ENCODE data around the gene CACNA1I. TPM values are rescaled to one million over a fixed set of nuclear protein-coding genes. Genes with fewer than 3 reads are reported as not detected.

Gene CACNA1I
- total RNA-seq, 1 donor from 2014 or later = 0.02 TPM

DNA sequence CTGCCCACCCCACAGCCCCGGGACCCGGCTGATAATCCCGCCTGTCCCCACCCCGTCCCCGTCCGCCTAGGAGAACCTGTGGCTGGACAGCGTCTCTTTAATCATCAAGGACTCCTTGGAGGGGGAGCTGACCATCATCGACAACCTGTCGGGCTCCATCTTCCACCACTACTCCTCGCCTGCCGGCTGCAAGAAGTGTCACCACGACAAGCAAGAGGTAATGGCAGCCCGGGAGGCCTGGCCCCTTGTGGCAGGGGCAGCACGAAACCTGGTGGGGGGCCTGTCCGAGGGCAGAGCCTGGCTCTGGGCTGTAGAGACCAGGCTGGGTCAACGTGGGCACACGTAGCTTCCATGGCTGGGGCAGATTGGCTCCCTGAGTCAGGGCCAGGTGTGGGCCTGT lies 109.1 kb downstream of the CACNA1I start:
- DNase-seq (ENCODE audit: low spot score) = no peak
- no peak overlapping the region for H3K27ac Mint-ChIP-seq (ENCODE audit: unreplicated experiment)
- peaks cover 10% of the 10 kb centered on the region for H3K27me3 Mint-ChIP-seq (ENCODE audit: low read depth)
- TF ChIP-seq, protein P1, sequence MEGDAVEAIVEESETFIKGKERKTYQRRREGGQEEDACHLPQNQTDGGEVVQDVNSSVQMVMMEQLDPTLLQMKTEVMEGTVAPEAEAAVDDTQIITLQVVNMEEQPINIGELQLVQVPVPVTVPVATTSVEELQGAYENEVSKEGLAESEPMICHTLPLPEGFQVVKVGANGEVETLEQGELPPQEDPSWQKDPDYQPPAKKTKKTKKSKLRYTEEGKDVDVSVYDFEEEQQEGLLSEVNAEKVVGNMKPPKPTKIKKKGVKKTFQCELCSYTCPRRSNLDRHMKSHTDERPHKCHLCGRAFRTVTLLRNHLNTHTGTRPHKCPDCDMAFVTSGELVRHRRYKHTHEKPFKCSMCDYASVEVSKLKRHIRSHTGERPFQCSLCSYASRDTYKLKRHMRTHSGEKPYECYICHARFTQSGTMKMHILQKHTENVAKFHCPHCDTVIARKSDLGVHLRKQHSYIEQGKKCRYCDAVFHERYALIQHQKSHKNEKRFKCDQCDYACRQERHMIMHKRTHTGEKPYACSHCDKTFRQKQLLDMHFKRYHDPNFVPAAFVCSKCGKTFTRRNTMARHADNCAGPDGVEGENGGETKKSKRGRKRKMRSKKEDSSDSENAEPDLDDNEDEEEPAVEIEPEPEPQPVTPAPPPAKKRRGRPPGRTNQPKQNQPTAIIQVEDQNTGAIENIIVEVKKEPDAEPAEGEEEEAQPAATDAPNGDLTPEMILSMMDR (IDR thresholded peaks at IDR 0.05) = no peak
- peaks cover 1% of the 10 kb centered on the region for H3K4me1 Mint-ChIP-seq (ENCODE audit: low read depth)
- H3K4me3 Mint-ChIP-seq (ENCODE audit: unreplicated experiment) = no peak overlapping the region
- H3K9me3 Mint-ChIP-seq (ENCODE audit: low read depth) = no peaks in the 10 kb centered on the region
- no peaks in the 10 kb centered on the region for H3K36me3 Mint-ChIP-seq (ENCODE audit: low read depth)

DNA sequence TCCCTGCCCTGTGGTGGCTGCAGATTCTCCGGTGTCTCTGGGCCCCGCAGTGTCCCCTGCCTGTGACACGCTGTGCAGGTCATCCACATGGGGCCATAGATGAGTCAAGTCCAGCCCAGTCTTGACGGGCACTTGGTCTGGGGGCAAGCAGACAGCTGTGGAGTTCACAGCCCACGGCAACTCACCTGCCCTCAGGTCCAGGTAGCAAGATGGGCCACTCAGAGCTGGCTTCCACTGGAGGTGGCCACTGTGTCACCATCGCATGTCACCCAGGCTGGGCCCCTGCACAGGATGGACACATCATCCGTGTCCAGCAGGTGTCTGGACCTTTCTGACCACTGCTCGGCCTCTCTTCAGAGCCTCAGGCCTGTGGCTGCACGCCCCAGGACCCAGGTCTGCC lies 109.9 kb downstream of the CACNA1I start:
- Mint-ChIP-seq H3K36me3 (ENCODE audit: low read depth) (no peaks in the 10 kb centered on the region), H3K27ac (ENCODE audit: unreplicated experiment) (no peak overlapping the region), H3K9me3 (ENCODE audit: low read depth) (no peaks in the 10 kb centered on the region), H3K4me1 (ENCODE audit: low read depth) (peaks cover 2% of the 10 kb centered on the region), H3K27me3 (ENCODE audit: low read depth) (peaks cover 9% of the 10 kb centered on the region), H3K4me3 (ENCODE audit: unreplicated experiment) (no peak overlapping the region)
- TF ChIP-seq, protein P1 (IDR thresholded peaks at IDR 0.05) = no peak
- no peak for DNase-seq (ENCODE audit: low spot score)

DNA sequence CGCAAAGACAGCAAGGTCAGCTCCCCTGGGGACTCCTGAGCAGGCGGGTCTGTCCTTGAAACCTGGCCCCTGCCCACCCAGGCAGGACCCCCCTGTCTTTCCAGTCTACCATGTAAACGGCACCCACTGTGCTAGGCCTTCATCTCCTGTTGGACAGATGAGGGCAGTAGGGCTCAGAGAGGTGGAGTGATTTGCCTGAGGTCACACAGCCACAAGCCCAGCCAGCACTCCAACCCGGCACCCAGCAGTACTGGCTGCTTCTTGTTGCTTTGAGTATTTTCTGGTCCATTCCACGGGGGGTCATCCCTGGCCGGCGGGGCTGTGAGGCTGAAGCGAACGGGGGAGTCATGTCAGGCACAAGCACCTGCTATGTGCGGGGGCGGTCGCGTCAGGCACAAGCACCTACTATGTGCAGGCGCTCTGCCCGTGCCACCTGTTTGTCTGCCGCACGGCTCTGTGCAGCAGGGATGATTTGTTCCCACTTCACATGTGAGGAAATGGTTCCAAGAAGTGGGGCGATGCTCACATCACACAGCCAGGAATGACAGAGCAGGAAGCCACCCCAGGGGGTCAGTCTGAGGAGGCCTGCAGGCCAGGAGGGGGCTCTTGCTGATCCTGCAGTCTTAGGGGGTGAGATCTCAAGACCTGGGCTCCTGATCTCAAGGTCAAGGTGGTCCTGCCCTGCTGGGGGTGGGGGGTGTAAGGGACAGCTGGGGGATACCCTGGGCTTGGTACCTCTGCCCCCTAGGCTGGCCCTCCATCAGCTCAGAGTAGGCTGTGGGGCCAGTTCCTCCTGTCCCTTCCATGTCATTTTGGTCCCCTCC lies 110.7 kb downstream of the CACNA1I start:
- no peak overlapping the region for H3K4me3 Mint-ChIP-seq (ENCODE audit: unreplicated experiment)

DNA sequence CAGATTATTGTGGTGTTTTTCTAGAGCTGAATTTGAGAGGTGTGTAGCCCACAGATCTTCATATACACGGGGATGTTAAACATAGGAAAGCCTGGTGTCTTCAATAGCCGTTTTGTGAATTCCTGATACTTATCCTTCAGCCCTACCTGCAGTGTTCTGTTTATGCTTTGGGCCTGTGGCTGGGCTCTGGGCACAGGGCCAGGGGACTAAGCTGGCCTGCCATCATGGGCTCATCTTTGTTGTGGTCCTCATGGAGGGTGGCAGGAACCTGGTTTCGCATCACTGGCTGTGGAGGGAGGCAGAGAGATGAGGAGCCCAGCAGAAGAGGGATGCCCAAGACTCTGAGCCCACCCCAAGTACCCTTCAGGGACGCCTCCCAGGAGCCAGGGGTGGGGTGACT lies 112.4 kb downstream of the CACNA1I start:
- Mint-ChIP-seq H3K4me3 (ENCODE audit: unreplicated experiment) (no peak overlapping the region), H3K27me3 (ENCODE audit: low read depth) (peaks cover 2% of the 10 kb centered on the region), H3K4me1 (ENCODE audit: low read depth) (peaks cover 2% of the 10 kb centered on the region), H3K9me3 (ENCODE audit: low read depth) (no peaks in the 10 kb centered on the region), H3K36me3 (ENCODE audit: low read depth) (no peaks in the 10 kb centered on the region), H3K27ac (ENCODE audit: unreplicated experiment) (no peak overlapping the region)
- TF ChIP-seq, protein P1 (IDR thresholded peaks at IDR 0.05) = no peak
- DNase-seq (ENCODE audit: low spot score) = no peak

More for the DNA sequence above, 110.7 kb downstream of the CACNA1I start:
- TF ChIP-seq, protein P1 (IDR thresholded peaks at IDR 0.05) = no peak
- no peaks in the 10 kb centered on the region for H3K9me3 Mint-ChIP-seq (ENCODE audit: low read depth)
- peaks cover 2% of the 10 kb centered on the region for H3K27me3 Mint-ChIP-seq (ENCODE audit: low read depth)
- DNase-seq (ENCODE audit: low spot score) = no peak
- H3K27ac Mint-ChIP-seq (ENCODE audit: unreplicated experiment) = no peak overlapping the region
- H3K36me3 Mint-ChIP-seq (ENCODE audit: low read depth) = no peaks in the 10 kb centered on the region
- H3K4me1 Mint-ChIP-seq (ENCODE audit: low read depth) = peaks cover 2% of the 10 kb centered on the region

DNA sequence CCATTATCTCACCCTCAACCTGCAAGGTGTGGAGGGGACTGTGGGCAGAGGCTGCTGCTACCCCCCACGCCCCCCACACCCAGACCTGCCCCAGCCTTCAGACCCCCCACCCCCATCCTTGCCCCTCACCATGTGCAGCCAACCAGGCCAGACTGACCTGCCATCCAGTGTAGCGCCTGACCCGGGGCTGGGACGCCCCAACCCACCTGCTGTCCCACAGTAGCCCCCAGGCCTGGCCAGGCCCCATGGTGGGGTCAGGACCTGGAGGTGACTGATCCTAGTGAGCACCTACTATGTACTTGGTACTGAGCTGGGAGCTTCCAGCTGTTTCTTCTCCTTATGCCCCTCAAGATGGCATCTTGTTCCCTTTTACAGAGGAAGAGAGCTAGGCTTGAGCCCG lies 113.1 kb downstream of the CACNA1I start:
- TF ChIP-seq, protein P1 (IDR thresholded peaks at IDR 0.05) = no peak
- Mint-ChIP-seq H3K9me3 (ENCODE audit: low read depth) (no peaks in the 10 kb centered on the region), H3K27ac (ENCODE audit: unreplicated experiment) (no peak overlapping the region), H3K36me3 (ENCODE audit: low read depth) (no peaks in the 10 kb centered on the region), H3K4me3 (ENCODE audit: unreplicated experiment) (no peak overlapping the region), H3K4me1 (ENCODE audit: low read depth) (peaks cover 2% of the 10 kb centered on the region), H3K27me3 (ENCODE audit: low read depth) (peaks cover 6% of the 10 kb centered on the region)
- DNase-seq (ENCODE audit: low spot score) = no peak
